Endothelial cell of umbilical vein (primary cell): ENCODE measurements around the gene CDKN2B-AS1. TPM values are rescaled to one million over a fixed set of nuclear protein-coding genes. Genes with fewer than 3 reads are reported as not detected.

ENCODE experiments used
- BruUV-seq: library from RNA; stranded (reverse); fragments of 400-500 nt; replicated peaks from 2 replicates; lab custom pipeline; 2021; lab: Mats Ljungman, UMichigan
- CTCF ChIA-PET: fragments of 300-600, 350-600 bp; sonication (Branson Sonifier 250); formaldehyde crosslinking; loops from one replicate; lab custom pipeline; 2021; ENCODE audit warnings: antibody characterized with exemption, inconsistent platforms; lab: Charles Lee
- POLR2A ChIA-PET: fragments of 300-600, 350-600 bp; sonication (Branson Sonifier 250); formaldehyde crosslinking; loops from one replicate; lab custom pipeline; 2021; ENCODE audit warnings: antibody characterized with exemption, inconsistent platforms; lab: Charles Lee
- DNase-seq: peaks from one replicate; pipeline ENCODE4 v3.0.0-alpha.2; 2011; ENCODE audit warnings: low read depth, low spot score
- FAIRE-seq: peaks from 2 replicates; lab custom pipeline; 2011; peaks lifted over from hg19 to GRCh38; lab: Jason Lieb, UNC
- H2AFZ ChIP-seq: 2 replicates; pipeline ENCODE4 v1.6.0; 2012; ENCODE audit warnings: low read depth, low read length, control low read depth, inconsistent platforms
- H3K27ac ChIP-seq: 2 replicates; pipeline ENCODE4 v1.5.1; 2011; ENCODE audit warnings: low read depth, mild to moderate bottlenecking, control low read depth, low read length, moderate library complexity; ENCODE audit not compliant: insufficient read depth
- H3K27me3 ChIP-seq, 2 experiments: 2 replicates each; pipeline versions ENCODE4 v1.6.0 to v1.6.1; 2011; ENCODE audit warnings: low read length in 2 of 2, mixed read lengths in 1 of 2; ENCODE audit not compliant: control insufficient read depth in 2 of 2, insufficient read depth in 2 of 2
- H3K36me3 ChIP-seq, 2 experiments: 2 replicates in 1 of 2; 3 replicates in 1 of 2; pipeline ENCODE4 v1.5.1; 2011; ENCODE audit warnings: low read length in 2 of 2, mild to moderate bottlenecking in 1 of 2, moderate library complexity in 1 of 2; ENCODE audit not compliant: control insufficient read depth in 2 of 2, insufficient read depth in 2 of 2; ENCODE audit errors: extremely low read depth in 1 of 2
- H3K4me1 ChIP-seq: 3 replicates; pipeline ENCODE4 v1.5.1; 2011; ENCODE audit warnings: mild to moderate bottlenecking, low read length; ENCODE audit not compliant: control insufficient read depth, insufficient read depth; ENCODE audit errors: extremely low read depth
- H3K4me2 ChIP-seq: 2 replicates; pipeline ENCODE4 v1.6.1; 2011; ENCODE audit warnings: low read length, control low read depth, mixed read lengths; ENCODE audit not compliant: insufficient read depth
- H3K4me3 ChIP-seq, 3 experiments: fragments of 200-600 bp in 1 of 3; sonication (generic), shearing (Covaris generic) in 1 of 3; replicated peaks in 1 of 3; 2 replicates each; pipeline ENCODE4 v1.5.1; 2011 to 2016; ENCODE audit warnings: control low read depth in 3 of 3, low read length in 3 of 3, mild to moderate bottlenecking in 2 of 3, inconsistent platforms in 1 of 3, low read depth in 1 of 3, moderate library complexity in 1 of 3; ENCODE audit not compliant: insufficient read depth in 1 of 3
- H3K79me2 ChIP-seq: 2 replicates; pipeline ENCODE4 v1.6.0; 2012; ENCODE audit warnings: low read length, inconsistent platforms; ENCODE audit not compliant: control insufficient read depth, insufficient read depth
- H3K9ac ChIP-seq: replicated peaks from 2 replicates; pipeline ENCODE3; 2011; ENCODE audit warnings: low read length, control low read depth; ENCODE audit not compliant: insufficient read depth; ENCODE audit errors: extremely low read depth
- H3K9me1 ChIP-seq: replicated peaks from 3 replicates; pipeline ENCODE4 v1.6.0; 2011; ENCODE audit warnings: mild to moderate bottlenecking, low read length; ENCODE audit not compliant: control insufficient read depth, insufficient read depth; ENCODE audit errors: extremely low read depth
- H3K9me3 ChIP-seq: replicated peaks from 2 replicates; pipeline ENCODE4 v1.5.1; 2012; ENCODE audit warnings: low read length, inconsistent platforms; ENCODE audit not compliant: control insufficient read depth, insufficient read depth
- H4K20me1 ChIP-seq: replicated peaks from 2 replicates; pipeline ENCODE3; 2011; ENCODE audit warnings: mild to moderate bottlenecking, low read length; ENCODE audit not compliant: control insufficient read depth, insufficient read depth; ENCODE audit errors: extremely low read depth
- EZH2 ChIP-seq: IDR thresholded peaks from 2 replicates; pipeline ENCODE4 v1.6.1; 2012; ENCODE audit warnings: borderline replicate concordance, low read depth, mild to moderate bottlenecking, moderate library complexity, low read length, inconsistent platforms; ENCODE audit not compliant: severe bottlenecking
- FOS ChIP-seq: IDR thresholded peaks from 2 replicates; pipeline ENCODE4 v1.6.1; 2011; ENCODE audit warnings: mild to moderate bottlenecking, low read length, moderate library complexity, borderline replicate concordance; ENCODE audit not compliant: insufficient read depth
- GATA2 ChIP-seq: IDR thresholded peaks from 2 replicates; pipeline ENCODE4 v1.7.0; 2011; ENCODE audit warnings: low read depth, mild to moderate bottlenecking, moderate library complexity, mixed read lengths, low read length; ENCODE audit not compliant: insufficient read length, insufficient read depth
- JUN ChIP-seq: IDR thresholded peaks from 2 replicates; pipeline ENCODE4 v1.6.1; 2011; ENCODE audit warnings: borderline replicate concordance, low read depth; ENCODE audit not compliant: insufficient read length, insufficient read depth
- MAX ChIP-seq: IDR thresholded peaks from 2 replicates; pipeline ENCODE4 v1.6.1; 2011; ENCODE audit not compliant: insufficient read depth, insufficient read length
- MYC ChIP-seq: IDR thresholded peaks from one replicate; pipeline ENCODE4 v1.6.1; 2011; ENCODE audit warnings: mild to moderate bottlenecking, low read depth, low read length
- POLR2A ChIP-seq: IDR thresholded peaks from 2 replicates; pipeline ENCODE4 v1.6.1; 2012; ENCODE audit warnings: low read depth, mild to moderate bottlenecking, control low read depth, low read length
- POLR2AphosphoS5 ChIP-seq: IDR thresholded peaks from 2 replicates; pipeline ENCODE4 v1.6.1; 2012; ENCODE audit warnings: low read depth, mild to moderate bottlenecking, control low read depth, low read length, moderate library complexity; ENCODE audit not compliant: insufficient read depth
- dilution Hi-C: fragments of 300-500 bp; cut with MboI; formaldehyde crosslinking; loops from one replicate; pipeline ENCODE4 v1.15.0; 2019; ENCODE audit warnings: low sequenced_read_pairs; ENCODE audit not compliant: extremely low pct_ligation_motif_present
- intact Hi-C: fragments of 100-400 bp; cut with micrococcal nuclease; formaldehyde crosslinking; loops from one replicate; pipeline ENCODE4 v1.10.0; 2022
- polyA plus RNA-seq, 4 experiments: library from polyadenylated mRNA; depleted of rRNA in 3 of 4; stranded (reverse) in 3 of 4; unstranded in 1 of 4; fragments of >200 nt; gene quantifications; 2 replicates each; pipeline versions ENCODE4 v1.2.1 to v1.2.3, GENCODE V29; 2011 to 2012; ENCODE audit warnings: missing spikeins in 1 of 4
- total RNA-seq: library from RNA; stranded (reverse); gene quantifications from 2 replicates; pipeline ENCODE4 v1.2.3, GENCODE V29; 2021
- TF ChIP-seq, protein P1 (sequence below), 2 donors: IDR thresholded peaks; 1 replicate in 1 of 2; 2 replicates in 1 of 2; pipeline ENCODE4 v1.5.1; 2011; ENCODE audit warnings: low read length in 2 of 2, mild to moderate bottlenecking in 2 of 2, moderate library complexity in 2 of 2, control low read depth in 1 of 2, inconsistent platforms in 1 of 2, low read depth in 1 of 2; ENCODE audit not compliant: insufficient read depth in 1 of 2; ENCODE audit errors: extremely low read depth in 1 of 2

The CDKN2B-AS1 gene
- total and polyA plus RNA-seq, 2 donors (not counting 3 experiments of a cell fraction or from before 2014, with no cell fraction given), result 0.44 to 1.9 TPM

DNA sequence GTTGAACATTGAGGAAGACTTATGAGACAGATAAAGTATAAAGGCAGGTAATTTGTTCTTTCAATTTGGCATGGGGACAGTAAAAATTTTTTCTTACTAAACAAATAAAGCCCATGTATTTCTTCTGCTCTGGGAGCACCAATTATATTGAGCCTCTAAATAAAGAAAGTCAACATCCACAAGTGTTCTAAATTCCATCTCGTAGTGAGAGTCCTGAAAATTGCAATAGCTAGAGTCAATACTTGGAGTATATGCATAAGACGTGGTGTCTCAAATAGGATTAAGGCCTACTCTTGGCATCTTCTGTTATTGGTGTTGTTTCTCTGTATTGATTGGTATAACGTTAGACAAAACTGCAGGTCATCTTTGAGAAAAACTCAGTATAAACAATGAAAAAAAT lies 135.0 kb downstream of the CDKN2B-AS1 start:
- Histone ChIP-seq H3K9me3 (no peaks in the 10 kb centered on the region), H4K20me1 (no peaks in the 10 kb centered on the region), H3K36me3 (no peaks in the 10 kb centered on the region), H3K27ac (no peak overlapping the region), H3K4me3 (no peak overlapping the region), H3K79me2 (no peaks in the 10 kb centered on the region), H3K4me1 (peaks cover 26% of the 10 kb centered on the region), H3K9ac (no peak overlapping the region), H3K9me1 (no peaks in the 10 kb centered on the region), H3K27me3 (no peaks in the 10 kb centered on the region), H2AFZ (no peak overlapping the region), H3K4me2 (no peak overlapping the region)
- ChIA-PET CTCF (interaction anchor here (1.0 to 2.3 kb wide), 5 partner anchors 9 to 38 kb away, joined by 3 to 11 read pairs (median 3); no protein-coding TSS in a partner anchor), POLR2A (no interaction called here)
- no TSS peak for BruUV-seq
- intact Hi-C loops, result no loop called here
- TF ChIP-seq FOS (no peak), JUN (no peak), MAX (no peak), MYC (no peak), EZH2 (no peak), POLR2AphosphoS5 (no peak), GATA2 (no peak), POLR2A (no peak)
- TF ChIP-seq, protein P1, sequence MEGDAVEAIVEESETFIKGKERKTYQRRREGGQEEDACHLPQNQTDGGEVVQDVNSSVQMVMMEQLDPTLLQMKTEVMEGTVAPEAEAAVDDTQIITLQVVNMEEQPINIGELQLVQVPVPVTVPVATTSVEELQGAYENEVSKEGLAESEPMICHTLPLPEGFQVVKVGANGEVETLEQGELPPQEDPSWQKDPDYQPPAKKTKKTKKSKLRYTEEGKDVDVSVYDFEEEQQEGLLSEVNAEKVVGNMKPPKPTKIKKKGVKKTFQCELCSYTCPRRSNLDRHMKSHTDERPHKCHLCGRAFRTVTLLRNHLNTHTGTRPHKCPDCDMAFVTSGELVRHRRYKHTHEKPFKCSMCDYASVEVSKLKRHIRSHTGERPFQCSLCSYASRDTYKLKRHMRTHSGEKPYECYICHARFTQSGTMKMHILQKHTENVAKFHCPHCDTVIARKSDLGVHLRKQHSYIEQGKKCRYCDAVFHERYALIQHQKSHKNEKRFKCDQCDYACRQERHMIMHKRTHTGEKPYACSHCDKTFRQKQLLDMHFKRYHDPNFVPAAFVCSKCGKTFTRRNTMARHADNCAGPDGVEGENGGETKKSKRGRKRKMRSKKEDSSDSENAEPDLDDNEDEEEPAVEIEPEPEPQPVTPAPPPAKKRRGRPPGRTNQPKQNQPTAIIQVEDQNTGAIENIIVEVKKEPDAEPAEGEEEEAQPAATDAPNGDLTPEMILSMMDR (IDR thresholded peaks at IDR 0.05; ENCODE audit: extremely low read depth in 1 of 2, insufficient read depth in 1 of 2, low read depth in 1 of 2, low read length in 2 of 2), result no peak
- DNase-seq, result no peak
- dilution Hi-C loops, result no loop called here
- FAIRE-seq, result peak; percentile 55
